ENCODE measurements around the gene LRRC51. TPM values are rescaled to one million over a fixed set of nuclear protein-coding genes. Genes with fewer than 3 reads are reported as not detected.

LRRC51 gene, protein sequence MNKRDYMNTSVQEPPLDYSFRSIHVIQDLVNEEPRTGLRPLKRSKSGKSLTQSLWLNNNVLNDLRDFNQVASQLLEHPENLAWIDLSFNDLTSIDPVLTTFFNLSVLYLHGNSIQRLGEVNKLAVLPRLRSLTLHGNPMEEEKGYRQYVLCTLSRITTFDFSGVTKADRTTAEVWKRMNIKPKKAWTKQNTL
- total RNA-seq = 3.0 and 3.6 TPM in 2 replicates

DNA sequence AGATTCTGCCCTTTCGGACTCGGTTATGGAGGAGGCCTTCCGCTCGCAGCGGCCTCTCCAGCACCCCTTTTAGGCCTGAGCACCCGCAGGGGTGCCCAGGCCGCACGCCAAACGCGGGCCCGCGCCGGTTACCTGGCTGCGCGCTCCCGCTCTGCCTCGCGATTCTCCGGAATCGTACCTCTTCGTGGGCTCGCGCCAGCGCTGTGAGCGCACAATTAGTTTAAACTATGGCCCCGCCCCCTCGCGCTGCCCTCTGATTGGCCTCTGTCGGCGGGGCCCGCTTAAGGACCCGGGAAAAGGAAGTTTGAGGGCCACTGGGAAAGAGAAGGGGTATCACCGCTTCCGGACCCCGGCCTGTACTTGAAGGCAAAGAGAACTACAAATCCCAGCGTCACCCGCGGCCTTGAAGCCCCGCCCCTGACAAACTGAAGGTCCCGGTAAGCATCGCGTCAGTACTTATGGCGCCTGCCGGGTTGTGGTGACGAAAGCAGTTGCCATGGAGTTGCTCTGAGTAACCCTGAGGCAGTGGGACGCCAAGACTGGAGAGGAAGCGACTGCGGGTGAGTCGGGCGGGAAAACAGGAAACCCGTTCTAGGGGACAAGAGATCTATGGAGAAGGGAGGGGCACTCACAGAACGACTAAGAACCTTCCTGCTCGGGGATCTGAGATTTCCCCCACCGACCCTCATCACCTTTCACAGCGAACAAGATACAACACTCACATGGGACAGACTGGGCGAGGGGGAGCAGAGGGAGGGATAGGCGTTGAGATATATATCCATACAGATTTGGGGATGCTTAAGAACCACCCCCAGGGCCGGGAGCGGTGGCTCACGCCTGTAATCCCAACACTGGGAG lies at the start of gene LRRC51, which contains the start of gene NUMA1:
Gene LRRC51 (plus strand): TSS at position 525 of the 858 bp plus-strand sequence. CDS start 8,234 bp downstream, outside the sequence.
Gene NUMA1 (minus strand): TSS at position 217 of the 858 bp plus-strand sequence. CDS start 44,599 bp downstream, outside the sequence.

DNA sequence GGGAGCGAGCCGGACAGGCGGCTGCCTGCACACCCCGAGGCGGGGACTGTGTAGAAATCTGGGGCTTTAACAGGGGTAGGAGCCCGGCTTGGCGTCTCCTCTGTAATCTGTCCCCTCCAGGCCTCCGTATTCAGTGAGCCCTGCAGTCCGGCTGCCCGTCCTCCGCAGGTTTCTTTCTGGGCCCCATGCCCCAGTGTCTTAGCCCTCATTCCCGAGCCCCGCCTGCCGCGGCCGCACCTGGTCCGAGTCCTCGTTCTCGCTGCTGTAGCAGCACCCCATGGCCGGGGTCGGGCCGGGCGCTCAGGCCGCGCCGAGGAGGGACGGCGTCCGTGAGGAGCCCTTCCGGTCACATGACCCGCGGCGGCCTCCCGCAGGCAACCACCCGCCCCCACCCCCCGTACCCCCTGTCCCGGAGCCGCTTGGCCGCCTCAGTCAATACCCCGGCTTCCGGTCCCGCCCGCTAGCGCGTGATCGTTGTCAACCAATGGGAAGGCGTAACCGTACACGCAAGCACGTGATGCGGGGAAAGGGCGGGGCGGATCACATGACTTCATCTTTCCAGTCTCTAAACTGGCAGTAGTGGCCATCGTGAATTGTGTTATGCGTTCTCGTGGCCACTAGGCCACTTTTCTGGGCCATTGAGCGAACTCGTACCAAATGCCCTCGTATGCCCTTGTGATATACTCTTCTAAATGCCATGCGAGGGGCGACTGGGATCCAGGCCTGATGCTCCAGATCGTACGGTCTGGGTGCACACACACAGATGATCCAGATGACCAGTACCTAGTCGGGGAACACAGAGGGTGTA lies 22.5 kb downstream of the LRRC51 start, which contains the start of gene LAMTOR1:
Gene LAMTOR1 (minus strand): TSS at position 352 of the 808 bp plus-strand sequence. CDS start 73 bp downstream, at position 279.

DNA sequence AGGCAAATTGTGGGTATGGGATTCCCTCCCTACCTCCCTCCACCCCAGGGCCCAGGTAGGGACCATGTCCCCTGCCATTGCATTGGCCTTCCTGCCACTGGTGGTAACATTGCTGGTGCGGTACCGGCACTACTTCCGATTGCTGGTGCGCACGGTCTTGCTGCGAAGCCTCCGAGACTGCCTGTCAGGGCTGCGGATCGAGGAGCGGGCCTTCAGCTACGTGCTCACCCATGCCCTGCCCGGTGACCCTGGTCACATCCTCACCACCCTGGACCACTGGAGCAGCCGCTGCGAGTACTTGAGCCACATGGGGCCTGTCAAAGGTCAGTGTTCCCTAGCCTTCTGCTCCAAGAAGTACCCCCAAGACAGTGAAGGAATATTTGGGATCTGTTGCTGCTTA lies 25.2 kb downstream of the LRRC51 start, which contains the start of gene TOMT:
Gene TOMT (plus strand): TSS at position 37 of the 400 bp plus-strand sequence. CDS start 28 bp downstream, at position 65.

DNA sequence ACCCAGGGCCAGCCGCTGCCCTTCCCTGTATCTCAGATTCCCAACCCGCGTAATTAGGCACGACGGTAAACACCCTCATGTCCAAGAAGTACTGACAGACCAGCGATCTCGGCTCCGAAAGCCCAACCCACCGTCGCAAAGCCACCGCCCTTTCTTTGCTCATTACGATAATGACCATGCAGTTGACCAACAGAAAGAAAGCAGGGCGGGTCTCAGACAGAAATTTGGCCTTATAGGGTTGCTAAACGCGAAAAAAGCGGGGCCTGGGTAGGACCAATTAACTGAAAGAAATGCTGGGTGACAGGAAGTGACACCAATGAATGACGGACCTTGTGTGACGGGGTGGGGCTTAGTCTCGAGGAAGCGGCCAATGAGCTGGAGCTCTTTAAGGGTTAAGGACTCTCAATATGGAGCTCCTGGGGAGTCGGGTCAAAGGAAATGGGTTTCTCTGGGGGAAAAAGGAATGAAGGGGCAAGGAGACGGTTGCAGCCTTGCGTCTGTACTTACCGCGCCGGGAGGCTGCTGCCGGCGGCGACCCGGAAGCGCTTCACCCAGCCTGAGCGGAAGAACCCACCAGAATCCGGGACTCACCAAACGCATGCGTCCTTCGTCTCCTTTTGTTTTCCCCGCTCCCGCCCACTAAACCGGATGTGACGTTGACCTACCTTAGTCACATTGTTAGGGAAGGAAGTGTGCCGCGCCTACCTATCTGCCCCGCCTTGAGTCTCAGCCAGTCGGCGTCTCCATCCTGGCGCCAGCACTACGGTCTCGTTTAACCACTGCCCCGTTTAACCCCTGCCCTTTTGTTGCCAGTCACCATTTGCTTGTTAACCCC lies 31.7 kb downstream of the LRRC51 start, which contains the start of gene ANAPC15:
Gene ANAPC15 (minus strand): TSS at position 553 of the 835 bp plus-strand sequence. CDS start 1,419 bp downstream, outside the sequence.

DNA sequence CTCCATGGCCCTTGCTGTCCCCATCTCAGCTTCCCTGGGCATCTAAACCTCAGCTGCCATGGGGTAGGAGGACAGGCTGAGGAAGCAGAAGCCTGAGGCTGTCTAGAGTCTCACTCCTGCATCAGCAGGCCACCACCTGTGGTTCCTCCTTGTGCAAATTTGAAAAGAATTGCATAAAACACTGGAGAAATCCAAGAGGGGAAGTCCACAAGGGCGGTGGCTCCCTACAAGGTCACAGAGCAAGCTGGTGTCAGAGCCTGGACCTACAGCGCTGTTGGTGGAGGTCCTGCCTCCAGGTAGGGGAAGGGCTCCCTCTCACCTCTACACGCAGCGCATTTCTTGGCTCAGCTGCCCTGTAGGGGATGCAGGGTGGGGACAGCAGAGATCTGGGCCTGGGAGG lies 54.8 kb downstream of the LRRC51 start, which contains the start of gene FOLR3:
Gene FOLR3 (plus strand): TSS at position 253 of the 400 bp plus-strand sequence. CDS start 228 bp downstream, outside the sequence.

Other genes starting within 250 kb of the LRRC51 start
- not detected in 2 replicates for gene DEFB108B, start 247.7 kb upstream of the LRRC51 start, total RNA-seq
- gene DEFB131B, start 202.4 kb upstream of the LRRC51 start, total RNA-seq = not detected in 2 replicates
- 6.2 and 6.7 TPM in 2 replicates for gene XNDC1N, start 152.3 kb upstream of the LRRC51 start, total RNA-seq
- gene RNF121, start 151.8 kb upstream of the LRRC51 start, total RNA-seq = 27.2 and 29.1 TPM in 2 replicates
- gene IL18BP, start 81.9 kb upstream of the LRRC51 start, total RNA-seq = 0.65 and 4.2 TPM in 2 replicates
- gene NUMA1, start 308 bp upstream of the LRRC51 start, total RNA-seq = 107 and 204 TPM in 2 replicates
- 136 and 143 TPM in 2 replicates for gene LAMTOR1, start 22.4 kb downstream of the LRRC51 start, total RNA-seq
- not detected in 2 replicates for gene TOMT, start 25.1 kb downstream of the LRRC51 start, total RNA-seq
- 14.7 and 25.6 TPM in 2 replicates for gene ANAPC15, start 31.8 kb downstream of the LRRC51 start, total RNA-seq
- gene FOLR3, start 54.9 kb downstream of the LRRC51 start, total RNA-seq = not detected in 2 replicates
- gene FOLR1, start 111.3 kb downstream of the LRRC51 start, total RNA-seq = not detected in 2 replicates
- gene FOLR2, start 135.9 kb downstream of the LRRC51 start, total RNA-seq = not detected in 2 replicates
- 47.1 and 57.1 TPM in 2 replicates for gene INPPL1, start 143.9 kb downstream of the LRRC51 start, total RNA-seq
- not detected in 2 replicates for gene PHOX2A, start 163.3 kb downstream of the LRRC51 start, total RNA-seq